GM10248 (cell line): ENCODE data around the gene ANGPT4.
"Not testable (repeated sequence)": the region's sequence is repeated elsewhere in the genome, so short reads cannot be mapped to it uniquely, and the experiment has no call there.

ENCODE experiments used
- CTCF ChIA-PET: fragments of 300-600 bp; sonication (Branson Sonifier 250); formaldehyde crosslinking; extraction: SDS; loops from one replicate; lab custom pipeline; 2021; ENCODE audit warnings: antibody characterized with exemption; lab: Yijun Ruan, JAX
- POLR2A ChIA-PET: fragments of 350-650 bp; sonication (Branson Sonifier 250); formaldehyde crosslinking; extraction: SDS; loops from one replicate; lab custom pipeline; 2020; ENCODE audit warnings: antibody characterized with exemption; lab: Yijun Ruan, JAX
- DNase-seq: peaks from one replicate; pipeline ENCODE4 v3.0.0; 2012; ENCODE audit errors: extremely low spot score
- TF ChIP-seq, protein P1 (sequence below): IDR thresholded peaks from 2 replicates; pipeline ENCODE4 v1.5.1; 2012; ENCODE audit warnings: mild to moderate bottlenecking, low read depth; ENCODE audit errors: extremely low read depth, missing control alignments, control extremely low read depth

The ANGPT4 gene

DNA sequence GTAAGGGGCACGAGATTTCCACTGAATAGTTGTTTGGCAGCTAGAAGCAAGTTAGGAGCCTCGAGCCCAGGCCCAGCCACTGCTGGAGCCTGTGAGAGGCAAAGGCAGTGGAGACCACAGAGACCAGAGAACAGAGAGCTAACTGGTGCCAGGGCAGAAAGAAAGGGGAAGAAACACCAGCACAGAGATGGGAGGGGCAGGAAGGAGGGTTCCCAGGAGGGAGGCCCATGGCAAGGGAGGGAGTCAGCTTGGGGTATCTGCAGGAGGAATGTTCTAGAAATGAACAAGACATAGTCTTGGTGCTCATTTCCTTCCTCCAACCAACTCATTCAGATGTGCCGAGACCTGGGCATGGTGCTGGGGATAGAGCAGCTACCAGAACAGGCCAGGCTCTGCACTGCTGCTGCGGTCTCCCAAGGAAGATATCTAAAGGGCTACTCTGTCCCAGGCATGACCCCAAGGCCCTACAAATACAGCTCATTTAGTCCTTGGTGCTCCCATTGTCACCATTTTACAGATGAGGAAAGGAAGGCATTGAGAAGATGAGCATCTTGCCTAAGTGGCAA lies 10.7 kb downstream of the ANGPT4 start:
- CTCF ChIA-PET = interaction anchor here (1.9 kb wide), 1 partner anchor 28 kb away, joined by 6 read pairs; no protein-coding TSS in a partner anchor
- TF ChIP-seq, protein P1, sequence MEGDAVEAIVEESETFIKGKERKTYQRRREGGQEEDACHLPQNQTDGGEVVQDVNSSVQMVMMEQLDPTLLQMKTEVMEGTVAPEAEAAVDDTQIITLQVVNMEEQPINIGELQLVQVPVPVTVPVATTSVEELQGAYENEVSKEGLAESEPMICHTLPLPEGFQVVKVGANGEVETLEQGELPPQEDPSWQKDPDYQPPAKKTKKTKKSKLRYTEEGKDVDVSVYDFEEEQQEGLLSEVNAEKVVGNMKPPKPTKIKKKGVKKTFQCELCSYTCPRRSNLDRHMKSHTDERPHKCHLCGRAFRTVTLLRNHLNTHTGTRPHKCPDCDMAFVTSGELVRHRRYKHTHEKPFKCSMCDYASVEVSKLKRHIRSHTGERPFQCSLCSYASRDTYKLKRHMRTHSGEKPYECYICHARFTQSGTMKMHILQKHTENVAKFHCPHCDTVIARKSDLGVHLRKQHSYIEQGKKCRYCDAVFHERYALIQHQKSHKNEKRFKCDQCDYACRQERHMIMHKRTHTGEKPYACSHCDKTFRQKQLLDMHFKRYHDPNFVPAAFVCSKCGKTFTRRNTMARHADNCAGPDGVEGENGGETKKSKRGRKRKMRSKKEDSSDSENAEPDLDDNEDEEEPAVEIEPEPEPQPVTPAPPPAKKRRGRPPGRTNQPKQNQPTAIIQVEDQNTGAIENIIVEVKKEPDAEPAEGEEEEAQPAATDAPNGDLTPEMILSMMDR = no peak
- DNase-seq = no peak
- POLR2A ChIA-PET = no interaction called here

DNA sequence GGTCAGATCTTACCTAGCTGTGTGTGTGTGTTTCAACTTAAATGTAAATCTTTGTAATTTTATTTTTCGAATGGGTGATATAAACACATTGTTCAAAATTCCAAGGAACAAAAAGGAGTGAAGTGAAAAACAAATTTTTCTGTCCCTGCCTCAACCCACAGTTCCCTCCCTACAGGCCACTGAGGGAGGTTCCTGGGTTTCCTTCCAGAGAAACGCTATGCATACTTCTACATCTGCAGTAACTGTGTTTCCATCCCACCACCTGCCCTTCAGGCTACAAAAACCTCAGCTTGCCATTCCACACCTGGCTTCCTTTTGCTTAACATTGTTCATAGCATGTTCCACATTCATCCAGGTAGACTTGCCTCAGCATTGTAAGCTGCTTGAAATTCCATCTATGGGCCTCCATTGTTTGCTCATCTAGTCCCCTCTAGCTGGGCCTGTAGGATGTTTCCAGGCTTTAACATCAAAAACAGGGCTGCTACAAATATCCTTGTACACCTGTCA lies 12.0 kb downstream of the ANGPT4 start:
- ChIA-PET CTCF (interaction anchor here (1.0 to 1.6 kb wide), 3 partner anchors 9 to 85 kb away, joined by 3 read pairs; no protein-coding TSS in a partner anchor), POLR2A (no interaction called here)
- no peak for DNase-seq
- TF ChIP-seq, protein P1 = no peak

DNA sequence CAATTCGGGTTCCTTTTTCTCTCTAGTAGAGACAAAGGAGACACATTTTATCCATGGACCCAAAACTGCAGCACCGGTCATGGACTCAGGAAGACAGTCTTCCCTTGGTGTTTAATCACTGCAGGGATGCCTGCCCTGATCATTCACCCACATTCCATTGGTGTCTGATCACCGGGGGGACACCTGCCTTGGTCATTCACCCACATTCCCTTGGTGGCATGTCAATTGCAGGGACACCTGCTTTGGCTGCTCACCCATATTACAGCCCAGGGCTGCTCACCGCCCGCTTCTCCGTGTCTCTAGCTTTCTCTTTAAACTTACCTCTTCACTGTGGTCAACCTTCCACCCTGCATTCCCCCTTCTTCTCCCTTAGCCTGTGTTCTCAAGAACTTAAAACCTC lies 18.7 kb downstream of the ANGPT4 start:
- CTCF ChIA-PET, DNase-seq, POLR2A ChIA-PET: not testable (repeated sequence)

DNA sequence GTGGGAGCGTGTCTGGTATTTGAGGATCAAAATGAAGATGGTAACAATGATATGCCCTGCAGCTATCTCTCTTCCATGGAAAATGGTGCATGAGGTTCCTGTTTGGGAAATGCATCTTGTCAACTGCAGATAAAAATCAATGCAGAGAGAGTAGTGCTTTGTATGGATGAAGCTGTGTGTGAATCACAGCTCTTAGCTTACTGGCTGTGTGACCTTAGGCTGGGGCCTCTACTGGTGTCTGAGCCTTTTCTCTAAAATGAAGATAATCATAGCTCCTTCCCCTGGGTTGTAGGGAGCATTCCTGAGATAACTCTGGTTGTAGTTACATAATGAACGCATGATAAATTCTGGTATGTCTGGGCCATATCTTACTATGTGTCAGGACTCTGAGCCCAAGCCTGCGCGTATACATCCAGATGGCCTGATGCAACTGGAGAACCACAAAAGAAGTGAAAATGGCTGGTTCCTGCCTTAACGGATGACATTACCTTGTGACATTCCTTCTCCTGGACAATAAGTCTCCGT lies 19.6 kb downstream of the ANGPT4 start:
- TF ChIP-seq, protein P1 = no peak
- CTCF ChIA-PET = no interaction called here
- DNase-seq = no peak
- POLR2A ChIA-PET = no interaction called here

DNA sequence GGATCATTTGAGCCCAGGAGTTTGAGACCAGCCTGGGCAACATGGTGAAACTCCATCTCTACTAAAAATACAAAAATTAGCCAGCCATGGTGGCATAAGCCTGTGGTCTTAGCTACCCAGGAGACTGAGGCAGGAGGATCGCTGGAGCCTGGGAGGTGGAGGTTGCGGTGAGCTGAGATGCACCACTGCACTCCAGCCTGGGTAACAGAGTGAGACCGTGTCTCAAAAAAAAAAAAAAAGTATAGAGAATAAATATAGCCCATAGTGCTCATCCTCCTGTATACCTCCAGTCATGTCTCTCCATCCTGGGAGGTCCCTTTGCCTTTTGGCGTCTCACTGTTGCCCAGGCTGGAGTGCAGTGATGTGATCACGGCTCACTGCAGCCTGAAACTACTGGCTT lies 23.8 kb downstream of the ANGPT4 start:
- DNase-seq, CTCF ChIA-PET, POLR2A ChIA-PET: not testable (repeated sequence)

DNA sequence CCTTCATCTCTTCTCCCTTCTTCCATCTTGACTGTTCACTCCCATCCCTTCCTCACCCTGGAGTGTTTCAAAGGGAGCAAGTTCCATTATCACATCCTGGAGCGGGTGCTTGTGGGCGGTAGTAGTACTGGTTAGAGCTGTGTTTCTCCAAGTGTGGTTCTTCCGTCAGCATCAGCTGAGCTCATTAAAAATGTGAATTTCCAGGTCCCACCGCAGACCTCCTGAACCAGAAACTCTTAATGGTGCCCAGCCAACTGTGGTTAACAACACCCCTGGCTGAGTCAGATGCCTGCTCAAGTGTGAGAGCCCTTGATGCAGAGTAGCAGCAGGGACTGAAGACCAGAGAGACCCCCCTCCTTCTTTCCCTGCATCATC lies 24.4 kb downstream of the ANGPT4 start:
- TF ChIP-seq, protein P1 = no peak
- ChIA-PET CTCF (interaction anchor here (1.2 kb wide), 1 partner anchor 12 kb away, joined by 4 read pairs; no protein-coding TSS in a partner anchor), POLR2A (no interaction called here)
- no peak for DNase-seq

DNA sequence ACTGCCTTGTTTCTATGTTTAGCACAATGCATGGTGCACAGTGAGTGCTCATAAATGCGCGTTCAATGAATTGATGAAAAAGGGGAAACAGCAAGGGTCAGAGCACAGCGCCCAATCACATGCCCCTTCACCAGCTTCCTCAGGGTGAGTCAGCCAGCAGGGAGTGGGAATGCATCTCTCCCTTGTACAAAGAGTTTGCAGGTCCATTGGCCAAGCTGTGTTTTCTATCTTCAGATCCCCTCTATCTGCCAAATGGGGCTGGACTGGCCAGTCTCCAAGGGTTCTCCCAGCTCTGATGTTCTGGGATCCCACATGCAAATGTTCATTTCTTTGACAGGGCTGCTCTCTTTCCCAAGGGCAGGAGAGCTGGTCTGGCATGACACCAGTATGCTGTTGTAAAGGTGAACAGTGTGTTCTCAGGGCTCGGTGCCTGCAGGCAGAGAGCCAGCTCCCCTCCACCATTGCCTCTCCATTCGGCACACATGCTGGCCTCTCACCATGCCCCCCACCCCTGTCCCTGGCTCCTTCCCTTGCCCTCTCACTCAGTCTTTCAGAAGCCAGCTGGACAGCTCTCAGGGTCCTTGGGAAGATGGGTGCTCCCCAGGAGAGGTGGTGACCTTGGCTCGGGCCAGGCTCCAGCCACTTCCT lies 25.0 kb downstream of the ANGPT4 start:
- POLR2A ChIA-PET = no interaction called here
- CTCF ChIA-PET = interaction anchor here (1.2 kb wide), 1 partner anchor 12 kb away, joined by 4 read pairs; no protein-coding TSS in a partner anchor
- TF ChIP-seq, protein P1 = no peak
- DNase-seq = no peak
